K562 (cell line): Measurements from ENCODE around the gene PGGHG.

ENCODE experiments used
- ERF ChIP-seq: fragments of 450-650 bp; formaldehyde crosslinking; IDR thresholded peaks from 2 replicates; pipeline ENCODE4 v1.4.0; 2020; ENCODE audit warnings: mild to moderate bottlenecking, mixed read lengths
- ZFX ChIP-seq: sonication (generic); formaldehyde crosslinking; IDR thresholded peaks from 2 replicates; pipeline ENCODE4 v1.8.0; 2022; ENCODE audit warnings: mild to moderate bottlenecking, missing genetic modification reagents, moderate library complexity
- TF ChIP-seq, protein P1 (sequence below), 3 experiments: IDR thresholded peaks in 2 of 3; conservative IDR thresholded peaks in 1 of 3; 2 replicates each; pipeline ENCODE4 v1.5.1; 2011 to 2012; ENCODE audit warnings: low read length in 3 of 3, mild to moderate bottlenecking in 3 of 3, control low read depth in 2 of 3, improper control_type of control experiment in 1 of 3, inconsistent platforms in 1 of 3, low read depth in 1 of 3, mixed read lengths in 1 of 3, moderate library complexity in 1 of 3; ENCODE audit not compliant: insufficient read depth in 2 of 3
- TF ChIP-seq, protein P2 (sequence below), 2 experiments: fragments of 450-650 bp; IDR thresholded peaks; 2 replicates each; pipeline ENCODE4 v1.6.1; 2016; ENCODE audit warnings: mild to moderate bottlenecking in 2 of 2, borderline replicate concordance in 1 of 2, low read depth in 1 of 2, moderate library complexity in 1 of 2

DNA sequence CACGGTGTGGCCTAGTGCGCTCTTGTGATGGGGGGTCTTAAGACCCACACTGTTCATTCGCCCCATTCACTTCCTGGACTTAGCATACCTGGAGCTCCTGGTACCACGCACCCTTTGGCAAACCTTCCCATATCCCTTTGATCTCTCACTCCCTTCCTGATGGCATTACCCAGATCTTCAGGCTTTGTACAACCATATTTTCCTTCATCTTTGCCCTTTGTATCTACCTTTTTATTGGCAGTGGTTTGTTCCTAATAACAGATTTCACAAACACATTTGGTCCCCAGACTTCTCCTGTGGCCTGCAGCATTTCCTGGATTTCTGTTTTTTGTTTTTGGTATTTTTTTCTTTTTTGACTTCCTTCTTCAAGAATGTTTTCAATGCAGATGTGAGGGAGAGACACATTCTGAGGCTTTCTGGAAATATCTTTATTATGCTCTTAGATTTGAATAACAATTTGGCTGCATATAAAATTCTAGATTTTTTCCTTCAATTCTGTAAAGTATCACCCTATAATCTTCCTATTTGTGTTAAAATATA is 47.8 kb downstream of the PGGHG start:
- TF ChIP-seq, protein P1, sequence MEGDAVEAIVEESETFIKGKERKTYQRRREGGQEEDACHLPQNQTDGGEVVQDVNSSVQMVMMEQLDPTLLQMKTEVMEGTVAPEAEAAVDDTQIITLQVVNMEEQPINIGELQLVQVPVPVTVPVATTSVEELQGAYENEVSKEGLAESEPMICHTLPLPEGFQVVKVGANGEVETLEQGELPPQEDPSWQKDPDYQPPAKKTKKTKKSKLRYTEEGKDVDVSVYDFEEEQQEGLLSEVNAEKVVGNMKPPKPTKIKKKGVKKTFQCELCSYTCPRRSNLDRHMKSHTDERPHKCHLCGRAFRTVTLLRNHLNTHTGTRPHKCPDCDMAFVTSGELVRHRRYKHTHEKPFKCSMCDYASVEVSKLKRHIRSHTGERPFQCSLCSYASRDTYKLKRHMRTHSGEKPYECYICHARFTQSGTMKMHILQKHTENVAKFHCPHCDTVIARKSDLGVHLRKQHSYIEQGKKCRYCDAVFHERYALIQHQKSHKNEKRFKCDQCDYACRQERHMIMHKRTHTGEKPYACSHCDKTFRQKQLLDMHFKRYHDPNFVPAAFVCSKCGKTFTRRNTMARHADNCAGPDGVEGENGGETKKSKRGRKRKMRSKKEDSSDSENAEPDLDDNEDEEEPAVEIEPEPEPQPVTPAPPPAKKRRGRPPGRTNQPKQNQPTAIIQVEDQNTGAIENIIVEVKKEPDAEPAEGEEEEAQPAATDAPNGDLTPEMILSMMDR (IDR thresholded peaks at IDR 0.05 in 2 of 3, conservative IDR thresholded peaks at IDR 0.05 in 1 of 3; ENCODE audit: insufficient read depth in 2 of 3, low read depth in 1 of 3, low read length in 3 of 3): no peak
- TF ChIP-seq ERF (CRISPR knock-in tag) (no peak), ZFX (CRISPR knock-in tag) (no peak)
- TF ChIP-seq, protein P2, sequence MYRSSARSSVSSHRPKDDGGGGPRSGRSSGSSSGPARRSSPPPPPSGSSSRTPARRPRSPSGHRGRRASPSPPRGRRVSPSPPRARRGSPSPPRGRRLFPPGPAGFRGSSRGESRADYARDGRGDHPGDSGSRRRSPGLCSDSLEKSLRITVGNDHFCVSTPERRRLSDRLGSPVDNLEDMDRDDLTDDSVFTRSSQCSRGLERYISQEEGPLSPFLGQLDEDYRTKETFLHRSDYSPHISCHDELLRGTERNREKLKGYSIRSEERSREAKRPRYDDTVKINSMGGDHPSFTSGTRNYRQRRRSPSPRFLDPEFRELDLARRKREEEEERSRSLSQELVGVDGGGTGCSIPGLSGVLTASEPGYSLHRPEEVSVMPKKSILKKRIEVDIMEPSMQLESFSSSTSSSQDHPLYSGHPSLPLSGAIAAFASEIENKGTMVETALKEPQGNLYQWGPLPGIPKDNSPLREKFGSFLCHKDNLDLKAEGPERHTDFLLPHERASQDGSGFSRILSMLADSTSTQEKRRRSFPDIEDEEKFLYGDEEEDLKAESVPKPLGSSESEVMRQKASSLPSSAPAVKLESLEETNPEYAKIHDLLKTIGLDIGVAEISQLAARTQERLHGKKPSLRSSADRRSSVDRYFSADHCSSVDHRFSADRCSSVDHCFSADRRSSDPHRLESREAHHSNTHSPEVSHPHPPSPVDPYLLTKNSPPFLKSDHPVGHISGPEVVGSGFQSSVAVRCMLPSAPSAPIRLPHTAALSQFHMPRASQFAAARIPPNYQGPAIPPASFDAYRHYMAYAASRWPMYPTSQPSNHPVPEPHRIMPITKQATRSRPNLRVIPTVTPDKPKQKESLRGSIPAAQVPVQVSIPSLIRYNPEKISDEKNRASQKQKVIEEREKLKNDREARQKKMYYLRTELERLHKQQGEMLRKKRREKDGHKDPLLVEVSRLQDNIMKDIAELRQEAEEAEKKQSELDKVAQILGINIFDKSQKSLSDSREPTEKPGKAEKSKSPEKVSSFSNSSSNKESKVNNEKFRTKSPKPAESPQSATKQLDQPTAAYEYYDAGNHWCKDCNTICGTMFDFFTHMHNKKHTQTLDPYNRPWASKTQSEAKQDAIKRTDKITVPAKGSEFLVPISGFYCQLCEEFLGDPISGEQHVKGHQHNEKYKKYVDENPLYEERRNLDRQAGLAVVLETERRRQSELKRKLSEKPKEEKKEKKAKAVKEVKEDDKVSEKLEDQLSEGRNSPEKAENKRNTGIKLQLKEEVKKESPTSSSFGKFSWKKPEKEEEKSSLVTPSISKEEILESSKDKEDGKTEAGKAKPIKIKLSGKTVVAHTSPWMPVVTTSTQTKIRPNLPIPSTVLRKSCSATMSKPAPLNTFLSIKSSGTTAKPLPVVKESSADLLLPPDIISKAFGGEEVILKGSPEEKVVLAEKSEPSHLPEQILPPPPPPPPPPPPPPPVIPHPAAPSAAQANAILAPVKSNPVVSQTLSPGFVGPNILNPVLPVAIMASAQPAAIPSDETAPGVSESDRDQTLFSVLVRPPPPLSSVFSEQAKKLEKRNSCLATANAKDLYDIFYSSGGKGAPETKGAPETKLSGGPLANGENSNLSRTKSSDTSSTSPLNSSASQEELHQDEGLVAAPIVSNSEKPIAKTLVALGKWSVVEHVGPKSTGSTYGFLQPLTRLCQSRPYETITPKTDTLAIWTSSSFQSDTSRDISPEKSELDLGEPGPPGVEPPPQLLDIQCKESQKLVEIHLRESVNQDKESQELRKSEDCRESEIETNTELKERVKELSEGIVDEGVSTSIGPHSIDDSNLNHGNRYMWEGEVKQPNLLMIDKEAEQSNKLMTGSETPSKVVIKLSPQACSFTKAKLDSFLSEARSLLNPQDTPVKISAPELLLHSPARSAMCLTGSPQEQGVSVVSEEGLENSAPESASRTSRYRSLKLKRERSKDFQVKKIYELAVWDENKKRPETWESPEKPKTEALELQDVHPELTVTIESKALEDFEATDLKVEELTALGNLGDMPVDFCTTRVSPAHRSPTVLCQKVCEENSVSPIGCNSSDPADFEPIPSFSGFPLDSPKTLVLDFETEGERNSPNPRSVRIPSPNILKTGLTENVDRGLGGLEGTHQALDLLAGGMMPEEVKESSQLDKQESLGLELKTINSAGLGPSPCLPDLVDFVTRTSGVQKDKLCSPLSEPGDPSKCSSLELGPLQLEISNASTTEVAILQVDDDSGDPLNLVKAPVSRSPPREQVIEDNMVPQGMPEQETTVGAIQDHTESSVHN (IDR thresholded peaks at IDR 0.05; ENCODE audit: borderline replicate concordance in 1 of 2, low read depth in 1 of 2): no peak
